ENCODE measurements around the gene XKR7. TPM values are rescaled to one million over a fixed set of nuclear protein-coding genes. Genes with fewer than 3 reads are reported as not detected.

The XKR7 gene
- total RNA-seq, 1 experiment from 2014 or later: 1.3 TPM

GRCh38 chr20:31981784-31982183 lies 13.8 kb downstream of the XKR7 start:
- no peak for TF ChIP-seq CTCF (conservative IDR thresholded peaks at IDR 0.05)

More at GRCh38 chr20:31981784-31982183, 13.8 kb downstream of the XKR7 start:
- no peak overlapping the region for H3K18ac ChIP-seq (ENCODE audit: insufficient read length, low read depth, low read length)
- H4K8ac ChIP-seq (replicated peaks; ENCODE audit: insufficient read length, low read depth, low read length): no peak overlapping the region
- no peaks in the 10 kb centered on the region for H3K79me1 ChIP-seq (ENCODE audit: insufficient read depth, low read depth, low read length, poor library complexity, severe bottlenecking)
- H3K56ac ChIP-seq (ENCODE audit: insufficient read length, low read depth, low read length): no peak overlapping the region
- no peak overlapping the region for H3K4me2 ChIP-seq (ENCODE audit: insufficient read depth, insufficient read length, low read length)
- DNase-seq: no peak
- H4K91ac ChIP-seq (ENCODE audit: insufficient read length, low read depth, low read length): no peak overlapping the region
- H3K9me3 Mint-ChIP-seq: no peaks in the 10 kb centered on the region; a peak in 1 of 5 replicates
- no peak overlapping the region for H4K5ac ChIP-seq (ENCODE audit: insufficient read length, low read depth, low read length)
- no peak overlapping the region for H2BK12ac ChIP-seq (ENCODE audit: insufficient read length, low read depth, low read length)
- H3K27ac Mint-ChIP-seq: no peak overlapping the region
- H3K36me3 Mint-ChIP-seq (ENCODE audit: insufficient read depth in 1 of 3, low read depth in 3 of 3): no peaks in the 10 kb centered on the region
- H3K4me3 Mint-ChIP-seq: no peak overlapping the region
- no peaks in the 10 kb centered on the region for H3K9me3 ChIP-seq (ENCODE audit: control insufficient read depth, low read depth, low read length)
- no peak overlapping the region for H2BK15ac ChIP-seq (ENCODE audit: low read depth, low read length)
- peaks cover 3 to 6% of the 10 kb centered on the region in 2 experiments for H3K4me1 Mint-ChIP-seq
- no peaks in the 10 kb centered on the region for H4K20me1 ChIP-seq (ENCODE audit: control insufficient read depth, insufficient read depth, insufficient read length)
- H3K4me1 ChIP-seq (ENCODE audit: insufficient read depth, low read length): no peaks in the 10 kb centered on the region
- peaks cover 6% of the 10 kb centered on the region for H3K27me3 Mint-ChIP-seq (ENCODE audit: low read depth)
- no peak overlapping the region for H3T11ph ChIP-seq (ENCODE audit: low read length)
- H3K4ac ChIP-seq (ENCODE audit: low read depth, low read length): no peak overlapping the region
- no peak overlapping the region for H3K14ac ChIP-seq (ENCODE audit: insufficient read depth, low read length)
- no peak overlapping the region for H2AK5ac ChIP-seq (ENCODE audit: insufficient read length, low read length)
- no peak overlapping the region for H3K9ac ChIP-seq (ENCODE audit: extremely low read depth, insufficient read length, low read length)
- H3K23me2 ChIP-seq (ENCODE audit: insufficient read length, low read depth, low read length, poor library complexity, severe bottlenecking): no peaks in the 10 kb centered on the region
- no peak overlapping the region for H3K23ac ChIP-seq (ENCODE audit: insufficient read length, low read depth, low read length)
- H2BK5ac ChIP-seq (ENCODE audit: insufficient read length, low read length): no peak overlapping the region
- no peak overlapping the region for H2BK20ac ChIP-seq (ENCODE audit: low read depth, low read length, poor library complexity, severe bottlenecking)
- no CpG with 5 or more reads among the region's 2 CpGs for WGBS (ENCODE audit: extremely low coverage, insufficient read length, low lambda C conversion rate)
- H3K79me2 ChIP-seq (ENCODE audit: insufficient read depth, low read length): no peaks in the 10 kb centered on the region
- no peak overlapping the region for H3K27ac ChIP-seq (ENCODE audit: insufficient read length, low read depth, low read length)
- H3K27me3 ChIP-seq (ENCODE audit: insufficient read depth, low read length): no peaks in the 10 kb centered on the region
- H2AFZ ChIP-seq (ENCODE audit: low read length): no peak overlapping the region
- H2BK120ac ChIP-seq (ENCODE audit: low read depth, low read length, poor library complexity, severe bottlenecking): no peak overlapping the region

Data from H9 (cell line).